ENCODE measurements around the gene ADGRG7.

ADGRG7 gene

DNA sequence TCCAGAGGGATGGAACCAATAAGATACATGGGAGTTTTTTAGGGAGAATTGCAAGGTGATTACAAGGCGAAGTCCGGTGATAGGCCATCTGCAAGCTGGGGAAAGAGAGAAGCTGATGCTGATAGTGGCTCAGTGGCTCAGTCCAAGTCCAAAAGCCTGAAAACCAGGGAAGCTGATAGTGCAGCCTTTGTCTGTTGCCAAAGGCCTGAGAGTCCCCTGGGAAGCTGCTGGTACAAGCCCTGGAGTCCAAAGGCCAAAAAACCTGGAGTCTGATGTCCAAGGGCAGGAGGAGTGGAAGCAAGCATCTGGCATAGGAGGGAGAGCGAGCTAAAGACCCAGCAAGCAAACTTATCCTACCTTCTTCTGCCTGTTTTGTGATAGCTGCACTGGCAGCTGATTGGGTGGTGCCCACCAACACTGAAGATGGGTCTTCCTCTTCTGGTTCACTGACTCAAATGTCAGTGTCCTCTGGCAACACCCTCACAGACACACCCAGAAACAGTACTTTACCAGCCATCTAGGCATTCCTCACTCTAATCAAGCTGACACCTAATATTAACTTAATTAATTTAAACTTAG, 116.6 kb downstream of the ADGRG7 start:
- no peak for DNase-seq (ENCODE audit: low read depth, low spot score)
- H3K27ac ChIP-seq = no peak overlapping the region

DNA sequence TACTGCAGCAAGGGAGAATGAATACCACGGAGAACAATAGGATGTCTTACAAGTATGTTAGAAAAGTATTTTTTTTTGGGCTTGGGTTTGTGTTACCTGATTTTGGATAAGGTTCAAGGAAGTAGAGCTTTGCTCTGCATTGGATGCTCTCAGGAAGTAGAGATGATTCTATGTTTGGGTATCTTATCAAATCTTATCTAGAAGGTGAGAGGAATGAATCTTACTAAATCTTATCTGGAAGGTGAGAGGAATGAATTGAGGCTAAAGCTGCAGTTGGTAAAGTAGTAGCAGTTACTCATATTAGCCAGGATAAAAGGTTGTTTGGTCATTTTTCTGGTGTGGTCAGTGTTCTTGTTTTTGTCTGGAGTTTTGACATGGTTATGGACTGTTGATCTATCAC, 117.3 kb downstream of the ADGRG7 start:
- no peak overlapping the region for H3K27ac ChIP-seq

DNA sequence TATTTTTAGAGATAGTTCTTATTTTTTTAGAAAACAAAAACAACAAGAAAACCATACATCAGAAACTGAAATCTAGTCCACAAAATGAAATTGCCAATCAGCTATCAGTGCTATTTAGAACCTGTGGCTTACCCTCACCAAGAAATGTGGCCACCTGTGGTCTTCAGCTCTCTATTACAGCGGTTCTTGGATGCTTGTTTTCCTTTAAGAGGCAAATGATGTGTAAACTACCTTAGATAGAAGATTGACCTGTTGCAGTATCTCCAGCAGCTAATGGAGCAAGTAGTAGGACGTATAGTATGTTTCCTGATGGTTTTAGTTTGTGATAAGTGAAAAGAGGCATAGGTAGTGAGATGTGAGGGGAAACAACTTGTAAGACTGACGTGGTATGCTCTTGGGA, 121.1 kb downstream of the ADGRG7 start:
- no peak overlapping the region for H3K27ac ChIP-seq
- DNase-seq (ENCODE audit: low read depth, low spot score) = no peak

More for the DNA sequence above, 117.3 kb downstream of the ADGRG7 start:
- DNase-seq (ENCODE audit: low read depth, low spot score) = no peak

DNA sequence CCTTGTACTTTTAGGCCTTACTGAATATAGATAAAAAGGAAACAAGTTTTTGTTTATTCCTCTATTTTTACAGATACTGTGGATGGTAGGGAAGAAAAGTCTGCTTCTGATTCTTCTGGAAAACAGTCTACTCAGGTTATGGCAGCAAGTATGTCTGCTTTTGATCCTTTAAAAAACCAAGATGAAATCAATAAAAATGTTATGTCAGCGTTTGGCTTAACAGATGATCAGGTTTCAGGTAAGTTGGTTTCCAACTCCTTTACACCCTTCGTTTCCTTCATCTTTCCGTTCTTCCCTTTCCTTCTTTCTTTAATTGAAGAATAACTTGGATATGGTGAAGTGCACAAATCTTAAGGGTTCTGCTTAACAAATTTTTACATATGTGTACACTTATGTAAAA, 123.0 kb downstream of the ADGRG7 start:
- H3K27ac ChIP-seq = no peak overlapping the region
- DNase-seq (ENCODE audit: low read depth, low spot score) = no peak

- no peak for DNase-seq (ENCODE audit: low read depth, low spot score)
- no peak overlapping the region for H3K27ac ChIP-seq
Observed at GRCh38 chr3:100737334-100737733, 127.9 kb downstream of the ADGRG7 start.

DNA sequence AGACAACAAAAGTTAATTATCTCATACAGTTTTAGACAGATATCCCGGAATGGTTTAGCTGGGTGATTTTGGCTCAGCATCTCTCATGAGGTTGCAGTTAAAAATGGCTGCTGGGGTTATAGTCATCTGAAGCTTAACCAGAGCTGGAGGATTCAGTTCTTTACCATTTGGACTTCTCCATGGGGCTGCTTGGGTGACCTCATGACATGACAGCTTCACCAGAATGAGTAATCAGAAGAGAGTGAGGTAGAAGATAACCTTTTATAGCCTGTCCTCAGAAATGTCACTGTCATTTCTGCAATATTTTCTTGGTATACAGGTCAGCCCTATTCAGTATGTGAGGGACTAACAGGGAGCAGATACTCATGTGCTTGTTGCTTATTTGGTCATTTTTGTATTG, 130.8 kb downstream of the ADGRG7 start:
- no peak for DNase-seq (ENCODE audit: low read depth, low spot score)

GRCh38 chr3:100743535-100743934, 134.1 kb downstream of the ADGRG7 start:
- DNase-seq (ENCODE audit: low read depth, low spot score) = no peak
- no peak overlapping the region for H3K27ac ChIP-seq

More for the DNA sequence above, 130.8 kb downstream of the ADGRG7 start:
- H3K27ac ChIP-seq = no peak overlapping the region

DNA sequence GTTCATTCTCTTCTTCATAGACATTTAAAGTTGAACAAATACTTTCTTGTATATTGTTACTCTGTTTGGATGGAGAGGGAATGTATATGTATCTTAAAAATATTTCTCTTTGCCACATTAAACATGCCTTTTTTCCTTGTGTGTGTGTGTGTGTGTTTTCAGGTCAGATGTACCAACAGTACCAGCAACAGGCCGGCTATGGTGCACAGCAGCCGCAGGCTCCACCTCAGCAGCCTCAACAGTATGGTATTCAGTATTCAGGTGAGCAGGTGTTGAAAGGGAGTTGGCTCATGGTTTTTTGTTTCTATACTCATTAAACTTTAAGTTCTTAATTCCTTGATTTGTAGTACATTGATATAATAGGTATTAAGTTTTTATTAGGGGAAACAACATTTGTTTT, 135.3 kb downstream of the ADGRG7 start:
- no peak for DNase-seq (ENCODE audit: low read depth, low spot score)
- H3K27ac ChIP-seq = no peak overlapping the region
